ENCODE measurements around the gene MRPL24.

MRPL24 gene

GRCh38 chr1:156717351-156717750 is 23.5 kb downstream of the MRPL24 start:
- TF ChIP-seq FOXP2 (optimal IDR thresholded peaks at IDR 0.05; ENCODE audit: borderline replicate concordance, extremely low read depth, extremely low read length, insufficient read depth) = no peak
- TF ChIP-seq REST (IDR thresholded peaks at IDR 0.05; ENCODE audit: insufficient read depth in 1 of 2, low read depth in 2 of 2, low read length in 2 of 2) = no peak

GRCh38 chr1:156714830-156715229 is 26.1 kb downstream of the MRPL24 start:
- TF ChIP-seq POLR2AphosphoS5 (IDR thresholded peaks at IDR 0.05; ENCODE audit: low read depth, low read length) (no peak), TAF1 (IDR thresholded peaks at IDR 0.05; ENCODE audit: borderline replicate concordance, insufficient read depth, low read length) (no peak), FOXP2 (optimal IDR thresholded peaks at IDR 0.05; ENCODE audit: borderline replicate concordance, extremely low read depth, extremely low read length, insufficient read depth) (no peak), REST (IDR thresholded peaks at IDR 0.05; ENCODE audit: insufficient read depth in 1 of 2, low read depth in 2 of 2, low read length in 2 of 2) (no peak), SIN3A (IDR thresholded peaks at IDR 0.05; ENCODE audit: borderline replicate concordance, insufficient read depth, low read length) (no peak)

GRCh38 chr1:156712626-156713025 is 28.3 kb downstream of the MRPL24 start:
- TF ChIP-seq TAF1 (IDR thresholded peaks at IDR 0.05; ENCODE audit: borderline replicate concordance, insufficient read depth, low read length) (no peak), SIN3A (IDR thresholded peaks at IDR 0.05; ENCODE audit: borderline replicate concordance, insufficient read depth, low read length) (no peak), REST (IDR thresholded peaks at IDR 0.05; ENCODE audit: insufficient read depth in 1 of 2, low read depth in 2 of 2, low read length in 2 of 2) (no peak), FOXP2 (optimal IDR thresholded peaks at IDR 0.05; ENCODE audit: borderline replicate concordance, extremely low read depth, extremely low read length, insufficient read depth) (no peak), POLR2AphosphoS5 (IDR thresholded peaks at IDR 0.05; ENCODE audit: low read depth, low read length) (no peak)

DNA sequence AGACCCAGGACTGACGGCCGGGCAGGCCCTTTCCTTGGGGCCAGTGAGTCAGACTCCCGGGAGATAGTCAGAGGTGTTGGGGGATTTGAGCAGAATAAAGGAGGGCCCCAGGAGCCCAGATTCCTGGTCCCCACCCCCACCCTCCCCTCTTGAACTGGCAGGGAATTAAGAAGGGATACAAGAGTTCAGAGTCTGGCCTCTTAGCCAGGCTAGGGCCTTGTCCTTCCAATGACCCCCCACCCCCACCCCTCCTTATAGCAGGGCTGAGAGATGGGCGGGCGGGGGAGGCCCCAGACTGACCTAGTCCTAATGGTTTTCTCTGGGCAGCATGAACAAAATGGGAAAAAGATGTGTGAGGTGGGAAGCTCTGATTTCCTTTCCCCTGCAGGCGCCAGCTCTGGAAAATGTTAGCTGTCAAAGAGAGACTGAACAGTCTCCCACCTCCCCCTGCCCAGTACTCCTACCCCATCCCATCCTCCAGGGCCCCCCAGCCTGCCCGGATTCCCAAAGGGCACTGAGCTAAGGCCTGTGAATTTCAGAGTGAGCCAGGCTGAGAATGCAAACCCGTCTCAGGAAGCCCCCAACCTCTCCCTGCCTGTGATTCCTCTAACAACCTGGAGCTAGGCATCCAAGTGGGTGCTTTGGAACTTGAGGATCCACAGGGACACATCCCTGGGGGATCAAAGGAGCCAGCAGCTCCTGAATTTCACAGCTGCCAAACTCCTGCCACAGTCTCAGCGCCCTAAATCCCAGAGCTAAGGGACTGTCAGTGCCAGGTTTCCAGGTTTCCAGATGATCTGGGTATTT is 29.7 kb downstream of the MRPL24 start:
- no peak for TF ChIP-seq FOXP2 (optimal IDR thresholded peaks at IDR 0.05; ENCODE audit: borderline replicate concordance, extremely low read depth, extremely low read length, insufficient read depth)
- TF ChIP-seq POLR2AphosphoS5 (IDR thresholded peaks at IDR 0.05; ENCODE audit: low read depth, low read length) = no peak
- no peak for TF ChIP-seq TAF1 (IDR thresholded peaks at IDR 0.05; ENCODE audit: borderline replicate concordance, insufficient read depth, low read length)
- TF ChIP-seq REST (IDR thresholded peaks at IDR 0.05; ENCODE audit: insufficient read depth in 1 of 2, low read depth in 2 of 2, low read length in 2 of 2) = no peak
- TF ChIP-seq SIN3A (IDR thresholded peaks at IDR 0.05; ENCODE audit: borderline replicate concordance, insufficient read depth, low read length) = no peak
